ENCODE measurements around the gene BLMH.

BLMH gene

GRCh38 chr17:30291543-30292285 lies at the start of gene BLMH:
TSS of gene BLMH (minus strand) at chr17:30291944. CDS start at chr17:30291819, 125 bp downstream.
- DNase-seq: peak; percentile 92

GRCh38 chr17:30340801-30341356 lies 49.1 kb upstream of the BLMH start:
- DNase-seq: no peak

GRCh38 chr17:30339086-30339485 lies 47.3 kb upstream of the BLMH start:
- DNase-seq: no peak

- no peak for DNase-seq
Observed at GRCh38 chr17:30337393-30337999, 45.8 kb upstream of the BLMH start.

- peak; percentile 82 for DNase-seq
Observed at GRCh38 chr17:30336369-30337171, 44.8 kb upstream of the BLMH start.

- no peak for DNase-seq
Observed at GRCh38 chr17:30334421-30334820, 42.7 kb upstream of the BLMH start.

- no peak for DNase-seq
Observed at GRCh38 chr17:30333503-30334360, 42.0 kb upstream of the BLMH start, which contains the start of gene TMIGD1. TSS of gene TMIGD1 (minus strand) at chr17:30334057. CDS start at chr17:30332133, 1,924 bp downstream.

- peak; percentile 67 for DNase-seq
Observed at GRCh38 chr17:30332057-30332542, 40.4 kb upstream of the BLMH start.

- DNase-seq: no peak
Observed at GRCh38 chr17:30326809-30327208, 35.1 kb upstream of the BLMH start.

GRCh38 chr17:30324723-30325122 lies 33.0 kb upstream of the BLMH start:
- DNase-seq: no peak

- DNase-seq: peak; percentile 79
Observed at GRCh38 chr17:30323895-30324319, 32.2 kb upstream of the BLMH start.

GRCh38 chr17:30323262-30323894 lies 31.6 kb upstream of the BLMH start:
- DNase-seq: peak; percentile 76

GRCh38 chr17:30321314-30321713 lies 29.6 kb upstream of the BLMH start:
- DNase-seq: no peak

- no peak for DNase-seq
Observed at GRCh38 chr17:30318155-30318554, 26.4 kb upstream of the BLMH start.

- peak; percentile 35 for DNase-seq
Observed at GRCh38 chr17:30316736-30317135, 25.0 kb upstream of the BLMH start.

GRCh38 chr17:30315106-30315505 lies 23.4 kb upstream of the BLMH start:
- no peak for DNase-seq

- DNase-seq: no peak
Observed at GRCh38 chr17:30314474-30314873, 22.7 kb upstream of the BLMH start.

- no peak for DNase-seq
Observed at GRCh38 chr17:30312226-30312625, 20.5 kb upstream of the BLMH start.

- no peak for DNase-seq
Observed at GRCh38 chr17:30310562-30310961, 18.8 kb upstream of the BLMH start.

GRCh38 chr17:30309591-30309990 lies 17.8 kb upstream of the BLMH start:
- DNase-seq: no peak

GRCh38 chr17:30308406-30308805 lies 16.7 kb upstream of the BLMH start:
- no peak for DNase-seq

- no peak for DNase-seq
Observed at GRCh38 chr17:30304778-30305177, 13.0 kb upstream of the BLMH start.

All from hematopoietic multipotent progenitor cell treated with erythropoietin and hydrocortisone succinate and interleukin-3 and kit ligand, for 4 days (in vitro differentiated cells).